ENCODE measurements around the gene PHKB.

Gene PHKB

DNA sequence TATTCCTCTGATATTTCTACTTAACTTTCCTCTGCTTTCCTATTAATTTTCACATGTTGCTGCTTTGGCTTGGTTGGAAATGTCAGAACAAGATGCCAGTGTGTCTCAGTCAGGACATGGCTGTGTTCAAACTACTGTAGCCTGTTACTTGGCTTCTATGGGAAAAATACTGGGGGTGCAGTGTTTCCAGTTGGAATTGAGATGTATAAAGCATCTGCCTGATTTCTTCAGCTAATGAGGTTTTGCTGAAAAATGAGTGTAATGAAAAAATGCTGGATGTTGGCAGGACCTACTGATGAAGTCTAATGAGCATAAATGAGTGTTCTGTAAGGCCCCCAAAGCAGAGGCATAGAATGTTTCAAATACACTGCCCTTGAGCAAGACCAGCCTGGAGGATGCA lies 166.6 kb downstream of the PHKB start:
- Histone ChIP-seq H3K4me3 (ENCODE audit: low read length in 2 of 2) (no peak overlapping the region), H3K9me3 (ENCODE audit: control insufficient read depth in 2 of 2, low read length in 2 of 2) (no peaks in the 10 kb centered on the region), H3K27ac (ENCODE audit: low read depth in 2 of 2, low read length in 2 of 2) (no peak overlapping the region), H3K27me3 (ENCODE audit: control insufficient read depth in 2 of 2, insufficient read depth in 2 of 2, low read length in 2 of 2) (no peaks in the 10 kb centered on the region), H3K36me3 (ENCODE audit: control insufficient read depth in 2 of 2, insufficient read depth in 2 of 2, low read length in 2 of 2) (peaks cover 0 to 3% of the 10 kb centered on the region in 2 donors), H3K9ac (ENCODE audit: low read depth in 1 of 2, low read length in 2 of 2) (no peak overlapping the region), H3K4me1 (ENCODE audit: control insufficient read depth in 2 of 2, insufficient read depth in 2 of 2, low read length in 2 of 2) (no peaks in the 10 kb centered on the region)

DNA sequence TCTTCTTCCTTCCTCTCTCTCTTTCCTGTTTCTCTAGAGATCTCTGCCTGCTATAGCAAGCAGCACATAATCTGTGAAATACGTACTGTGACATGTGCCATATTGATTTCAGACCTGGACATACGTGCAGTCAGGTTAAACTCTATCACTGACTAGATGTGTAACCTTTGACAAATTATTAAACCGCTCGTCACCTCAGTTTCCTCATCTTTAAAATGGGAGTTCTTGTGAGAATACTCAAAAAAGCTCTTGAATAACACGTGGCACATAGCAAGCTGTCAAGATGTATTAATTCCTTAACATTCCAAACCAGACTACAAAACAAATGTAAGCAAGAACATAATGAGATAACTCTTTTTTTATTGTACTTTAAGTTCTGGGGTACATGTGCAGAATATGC lies 170.0 kb downstream of the PHKB start:
- no peaks in the 10 kb centered on the region for H3K27me3 ChIP-seq (ENCODE audit: control insufficient read depth in 2 of 2, insufficient read depth in 2 of 2, low read length in 2 of 2)
- no peak overlapping the region for H3K9ac ChIP-seq (ENCODE audit: low read depth in 1 of 2, low read length in 2 of 2)
- no peaks in the 10 kb centered on the region for H3K9me3 ChIP-seq (ENCODE audit: control insufficient read depth in 2 of 2, low read length in 2 of 2)
- H3K27ac ChIP-seq (ENCODE audit: low read depth in 2 of 2, low read length in 2 of 2): no peak overlapping the region
- no peak overlapping the region for H3K4me3 ChIP-seq (ENCODE audit: low read length in 2 of 2)
- H3K4me1 ChIP-seq (ENCODE audit: control insufficient read depth in 2 of 2, insufficient read depth in 2 of 2, low read length in 2 of 2): no peaks in the 10 kb centered on the region
- H3K36me3 ChIP-seq (ENCODE audit: control insufficient read depth in 2 of 2, insufficient read depth in 2 of 2, low read length in 2 of 2): peaks cover 0 to 14% of the 10 kb centered on the region in 2 donors

DNA sequence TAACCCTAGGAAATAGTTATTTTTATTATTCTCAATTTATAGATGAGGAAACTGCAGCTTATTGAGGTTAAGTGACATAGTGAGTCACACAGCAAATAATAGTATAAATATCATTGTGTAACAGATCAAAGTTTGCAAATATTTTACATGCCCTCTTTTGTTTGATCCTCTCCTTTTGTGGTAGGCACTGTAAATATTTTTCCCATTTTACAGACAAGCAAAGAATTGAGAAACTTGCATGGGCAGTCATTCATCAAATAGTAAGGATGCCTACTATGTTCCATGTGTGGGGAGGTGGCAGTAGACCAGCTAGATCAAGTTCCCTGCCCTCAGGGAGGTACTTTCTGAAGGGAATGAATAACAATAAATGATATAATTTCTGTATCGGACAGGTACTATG lies 173.0 kb downstream of the PHKB start:
- Histone ChIP-seq H3K27me3 (ENCODE audit: control insufficient read depth in 2 of 2, insufficient read depth in 2 of 2, low read length in 2 of 2) (no peaks in the 10 kb centered on the region), H3K27ac (ENCODE audit: low read depth in 2 of 2, low read length in 2 of 2) (no peak overlapping the region), H3K9ac (ENCODE audit: low read depth in 1 of 2, low read length in 2 of 2) (no peak overlapping the region), H3K9me3 (ENCODE audit: control insufficient read depth in 2 of 2, low read length in 2 of 2) (no peaks in the 10 kb centered on the region), H3K36me3 (ENCODE audit: control insufficient read depth in 2 of 2, insufficient read depth in 2 of 2, low read length in 2 of 2) (peaks cover 0 to 16% of the 10 kb centered on the region in 2 donors), H3K4me3 (ENCODE audit: low read length in 2 of 2) (no peak overlapping the region), H3K4me1 (ENCODE audit: control insufficient read depth in 2 of 2, insufficient read depth in 2 of 2, low read length in 2 of 2) (no peaks in the 10 kb centered on the region)

DNA sequence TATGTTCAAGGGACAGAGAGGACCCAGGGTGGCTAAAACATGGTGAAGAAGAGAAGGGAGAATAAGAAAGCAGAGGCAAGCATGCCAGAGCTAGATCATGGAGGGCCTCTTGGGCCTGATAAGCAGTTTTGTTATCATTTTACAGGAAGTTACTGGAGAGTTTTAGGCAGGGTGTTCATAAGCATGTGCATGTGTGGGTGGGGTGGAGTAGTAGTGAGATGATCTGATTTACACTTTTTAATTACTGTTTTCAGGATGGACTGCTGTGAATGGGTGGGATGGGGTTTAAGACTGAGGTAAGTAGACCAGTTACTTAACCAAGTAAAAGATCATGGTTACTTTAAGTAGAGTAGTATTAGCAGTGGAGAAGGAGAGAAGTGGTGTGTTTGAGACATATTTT lies 173.6 kb downstream of the PHKB start:
- Histone ChIP-seq H3K4me3 (ENCODE audit: low read length in 2 of 2) (no peak overlapping the region), H3K36me3 (ENCODE audit: control insufficient read depth in 2 of 2, insufficient read depth in 2 of 2, low read length in 2 of 2) (peaks cover 0 to 16% of the 10 kb centered on the region in 2 donors), H3K9me3 (ENCODE audit: control insufficient read depth in 2 of 2, low read length in 2 of 2) (no peaks in the 10 kb centered on the region), H3K4me1 (ENCODE audit: control insufficient read depth in 2 of 2, insufficient read depth in 2 of 2, low read length in 2 of 2) (no peaks in the 10 kb centered on the region), H3K27ac (ENCODE audit: low read depth in 2 of 2, low read length in 2 of 2) (no peak overlapping the region), H3K9ac (ENCODE audit: low read depth in 1 of 2, low read length in 2 of 2) (no peak overlapping the region), H3K27me3 (ENCODE audit: control insufficient read depth in 2 of 2, insufficient read depth in 2 of 2, low read length in 2 of 2) (no peaks in the 10 kb centered on the region)

DNA sequence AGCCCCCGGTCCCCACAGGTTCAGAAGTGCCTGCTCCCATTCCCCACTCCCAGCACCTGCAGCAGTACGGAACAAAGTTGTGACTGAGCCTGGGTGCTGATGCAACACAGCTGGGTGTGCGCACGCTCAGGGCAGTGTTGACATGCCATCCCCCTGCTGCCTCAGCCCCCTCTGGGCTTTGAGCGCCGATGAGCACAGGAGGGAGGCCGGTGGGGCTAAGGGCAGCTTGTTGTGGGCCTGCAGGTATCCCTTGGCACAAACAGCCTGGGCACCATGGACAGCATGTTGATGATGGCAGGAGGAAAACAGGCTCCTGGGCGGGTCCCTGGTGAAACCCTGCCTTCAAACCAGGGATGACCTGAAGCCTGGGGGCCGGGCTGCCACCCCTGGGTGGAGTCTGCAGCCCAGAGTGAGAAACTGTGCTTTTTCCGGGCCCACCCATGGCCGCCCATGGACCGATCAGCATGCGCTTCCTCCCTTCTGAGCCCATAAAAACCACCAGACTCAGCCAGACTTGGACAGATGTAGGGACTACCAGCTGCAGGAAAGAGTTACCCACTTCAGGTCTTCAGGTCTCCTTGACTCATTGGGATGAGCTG lies 175.5 kb downstream of the PHKB start:
- no peak overlapping the region for H3K4me3 ChIP-seq (ENCODE audit: low read length in 2 of 2)
- peaks cover 0 to 16% of the 10 kb centered on the region in 2 donors for H3K36me3 ChIP-seq (ENCODE audit: control insufficient read depth in 2 of 2, insufficient read depth in 2 of 2, low read length in 2 of 2)
- H3K27ac ChIP-seq (ENCODE audit: low read depth in 2 of 2, low read length in 2 of 2): no peak overlapping the region
- H3K9me3 ChIP-seq (ENCODE audit: control insufficient read depth in 2 of 2, low read length in 2 of 2): no peaks in the 10 kb centered on the region
- H3K9ac ChIP-seq (ENCODE audit: low read depth in 1 of 2, low read length in 2 of 2): no peak overlapping the region
- no peaks in the 10 kb centered on the region for H3K4me1 ChIP-seq (ENCODE audit: control insufficient read depth in 2 of 2, insufficient read depth in 2 of 2, low read length in 2 of 2)
- H3K27me3 ChIP-seq (ENCODE audit: control insufficient read depth in 2 of 2, insufficient read depth in 2 of 2, low read length in 2 of 2): no peaks in the 10 kb centered on the region

DNA sequence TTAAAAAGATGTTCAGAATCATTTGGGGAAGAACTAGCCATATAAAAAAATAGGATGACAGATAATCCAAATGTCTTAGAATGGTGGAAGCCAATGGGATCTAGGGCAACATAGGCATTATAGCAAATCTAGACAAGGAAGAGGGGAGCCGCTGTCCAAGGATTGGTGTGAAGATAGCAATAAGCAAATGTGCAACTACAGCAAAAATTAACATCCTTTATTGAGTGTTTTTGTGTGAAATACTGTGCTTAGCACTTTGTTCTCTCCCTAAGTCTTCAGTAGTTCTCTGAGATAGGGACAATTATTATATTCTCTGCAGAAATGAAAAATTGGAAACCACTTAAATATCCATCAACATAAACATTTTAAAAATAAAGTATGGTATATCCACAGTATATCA lies 177.0 kb downstream of the PHKB start:
- Histone ChIP-seq H3K27me3 (ENCODE audit: control insufficient read depth in 2 of 2, insufficient read depth in 2 of 2, low read length in 2 of 2) (no peaks in the 10 kb centered on the region), H3K36me3 (ENCODE audit: control insufficient read depth in 2 of 2, insufficient read depth in 2 of 2, low read length in 2 of 2) (peaks cover 4 to 16% of the 10 kb centered on the region in 2 donors), H3K9ac (ENCODE audit: low read depth in 1 of 2, low read length in 2 of 2) (no peak overlapping the region), H3K27ac (ENCODE audit: low read depth in 2 of 2, low read length in 2 of 2) (no peak overlapping the region), H3K4me3 (ENCODE audit: low read length in 2 of 2) (no peak overlapping the region), H3K4me1 (ENCODE audit: control insufficient read depth in 2 of 2, insufficient read depth in 2 of 2, low read length in 2 of 2) (no peaks in the 10 kb centered on the region), H3K9me3 (ENCODE audit: control insufficient read depth in 2 of 2, low read length in 2 of 2) (no peaks in the 10 kb centered on the region)

DNA sequence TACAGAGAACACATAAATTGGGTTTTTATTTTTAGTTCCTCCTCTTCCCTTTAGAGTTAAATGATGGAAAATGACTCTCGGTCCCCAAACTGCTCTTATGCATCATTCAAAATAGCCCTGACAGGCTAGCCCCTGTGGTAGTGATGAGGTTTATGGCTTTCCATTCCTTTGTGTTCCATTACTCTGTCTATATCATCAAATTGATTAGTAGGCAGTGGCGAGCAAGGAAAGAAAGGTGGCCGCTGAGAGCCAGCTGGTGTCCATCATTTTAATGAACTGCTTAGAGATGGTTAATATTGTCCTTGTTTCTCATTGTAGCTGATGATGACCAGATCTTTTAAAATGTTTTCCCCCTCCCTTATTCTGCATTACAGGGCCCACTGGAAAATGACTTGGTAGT lies 179.5 kb downstream of the PHKB start:
- Histone ChIP-seq H3K36me3 (ENCODE audit: control insufficient read depth in 2 of 2, insufficient read depth in 2 of 2, low read length in 2 of 2) (peaks cover 4 to 5% of the 10 kb centered on the region in 2 donors), H3K9ac (ENCODE audit: low read depth in 1 of 2, low read length in 2 of 2) (no peak overlapping the region), H3K4me3 (ENCODE audit: low read length in 2 of 2) (no peak overlapping the region), H3K9me3 (ENCODE audit: control insufficient read depth in 2 of 2, low read length in 2 of 2) (no peaks in the 10 kb centered on the region), H3K27ac (ENCODE audit: low read depth in 2 of 2, low read length in 2 of 2) (no peak overlapping the region), H3K27me3 (ENCODE audit: control insufficient read depth in 2 of 2, insufficient read depth in 2 of 2, low read length in 2 of 2) (no peaks in the 10 kb centered on the region), H3K4me1 (ENCODE audit: control insufficient read depth in 2 of 2, insufficient read depth in 2 of 2, low read length in 2 of 2) (no peaks in the 10 kb centered on the region)

DNA sequence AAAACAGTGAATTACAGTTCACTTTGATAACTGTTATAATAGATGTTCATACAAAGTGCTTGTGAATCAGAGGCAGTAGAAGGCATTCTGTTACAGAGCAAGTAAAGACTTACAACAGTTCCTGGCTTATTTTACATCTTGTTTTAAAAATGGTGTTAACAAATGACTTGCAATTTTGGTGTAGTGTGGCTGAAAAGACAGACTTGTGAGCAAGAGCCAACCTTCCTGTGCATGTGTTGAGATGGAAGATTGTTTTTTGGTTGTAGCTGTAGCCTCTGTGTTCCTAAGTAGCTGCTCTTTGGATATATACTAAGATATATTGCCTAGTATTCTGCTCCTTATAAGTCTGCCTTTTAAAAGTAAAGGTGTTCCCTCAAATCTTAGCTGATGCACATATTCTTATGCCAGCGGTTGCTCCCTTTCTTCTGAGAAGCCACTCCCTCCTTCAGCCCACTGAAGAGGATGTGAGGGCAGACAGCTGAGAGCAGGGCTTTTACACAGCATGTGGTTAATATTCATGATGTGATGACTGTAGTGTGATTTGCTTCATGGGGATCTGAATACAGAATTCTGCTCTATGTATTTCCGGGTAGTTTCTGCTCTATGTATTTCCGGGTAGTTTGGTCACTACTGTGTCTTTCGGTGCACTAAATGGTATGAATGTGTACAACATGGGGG lies 182.3 kb downstream of the PHKB start:
- no peaks in the 10 kb centered on the region for H3K27me3 ChIP-seq (ENCODE audit: control insufficient read depth in 2 of 2, insufficient read depth in 2 of 2, low read length in 2 of 2)
- H3K9ac ChIP-seq (ENCODE audit: low read depth in 1 of 2, low read length in 2 of 2): no peak overlapping the region
- no peak overlapping the region for H3K4me3 ChIP-seq (ENCODE audit: low read length in 2 of 2)
- peaks cover 0 to 6% of the 10 kb centered on the region in 2 donors for H3K36me3 ChIP-seq (ENCODE audit: control insufficient read depth in 2 of 2, insufficient read depth in 2 of 2, low read length in 2 of 2)
- no peaks in the 10 kb centered on the region for H3K4me1 ChIP-seq (ENCODE audit: control insufficient read depth in 2 of 2, insufficient read depth in 2 of 2, low read length in 2 of 2)
- no peak overlapping the region for H3K27ac ChIP-seq (ENCODE audit: low read depth in 2 of 2, low read length in 2 of 2)
- no peaks in the 10 kb centered on the region for H3K9me3 ChIP-seq (ENCODE audit: control insufficient read depth in 2 of 2, low read length in 2 of 2)

DNA sequence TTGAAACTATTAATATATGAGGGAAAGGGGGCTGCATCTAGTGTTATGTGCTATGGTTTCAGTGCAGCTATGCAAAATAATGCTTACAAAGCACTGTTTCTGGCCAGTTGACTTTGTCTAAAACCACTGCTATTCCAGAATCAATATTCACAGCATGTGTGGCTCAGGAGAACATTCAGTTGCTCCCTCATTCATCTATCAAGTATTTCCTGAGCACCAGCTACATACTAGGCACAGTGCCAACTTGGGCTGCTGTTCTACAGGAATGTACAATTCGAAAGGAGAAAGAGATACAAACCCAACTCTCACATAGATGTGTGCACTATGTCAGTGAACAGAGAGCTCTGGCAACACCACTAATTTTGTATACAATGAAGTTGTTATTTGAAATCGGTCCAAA lies 183.0 kb downstream of the PHKB start:
- H3K9ac ChIP-seq (ENCODE audit: low read depth in 1 of 2, low read length in 2 of 2): no peak overlapping the region
- no peaks in the 10 kb centered on the region for H3K9me3 ChIP-seq (ENCODE audit: control insufficient read depth in 2 of 2, low read length in 2 of 2)
- H3K36me3 ChIP-seq (ENCODE audit: control insufficient read depth in 2 of 2, insufficient read depth in 2 of 2, low read length in 2 of 2): peaks cover 3 to 10% of the 10 kb centered on the region in 2 donors
- H3K27ac ChIP-seq (ENCODE audit: low read depth in 2 of 2, low read length in 2 of 2): no peak overlapping the region
- H3K4me1 ChIP-seq (ENCODE audit: control insufficient read depth in 2 of 2, insufficient read depth in 2 of 2, low read length in 2 of 2): no peaks in the 10 kb centered on the region
- no peaks in the 10 kb centered on the region for H3K27me3 ChIP-seq (ENCODE audit: control insufficient read depth in 2 of 2, insufficient read depth in 2 of 2, low read length in 2 of 2)
- no peak overlapping the region for H3K4me3 ChIP-seq (ENCODE audit: low read length in 2 of 2)

DNA sequence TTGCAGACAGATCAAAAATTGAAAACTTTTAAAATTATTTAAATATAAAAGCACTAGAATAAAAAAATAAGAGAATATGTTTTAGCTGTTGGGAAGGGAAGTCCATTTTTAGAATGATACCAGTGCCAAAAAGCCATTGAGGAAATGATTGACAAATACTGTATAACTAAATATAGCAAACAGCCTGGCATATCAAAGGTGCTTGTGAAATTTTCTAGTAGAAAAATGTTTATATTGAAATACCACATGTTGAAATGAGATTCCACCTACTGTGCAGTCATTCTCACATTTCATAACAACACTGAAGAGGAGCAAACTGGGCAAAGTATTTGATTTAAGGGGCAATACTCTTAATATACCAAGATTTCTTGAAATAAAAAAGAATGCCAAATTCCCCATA lies 183.5 kb downstream of the PHKB start:
- Histone ChIP-seq H3K27ac (ENCODE audit: low read depth in 2 of 2, low read length in 2 of 2) (no peak overlapping the region), H3K36me3 (ENCODE audit: control insufficient read depth in 2 of 2, insufficient read depth in 2 of 2, low read length in 2 of 2) (peaks cover 6 to 10% of the 10 kb centered on the region in 2 donors), H3K9me3 (ENCODE audit: control insufficient read depth in 2 of 2, low read length in 2 of 2) (no peaks in the 10 kb centered on the region), H3K4me3 (ENCODE audit: low read length in 2 of 2) (no peak overlapping the region), H3K4me1 (ENCODE audit: control insufficient read depth in 2 of 2, insufficient read depth in 2 of 2, low read length in 2 of 2) (no peaks in the 10 kb centered on the region), H3K27me3 (ENCODE audit: control insufficient read depth in 2 of 2, insufficient read depth in 2 of 2, low read length in 2 of 2) (no peaks in the 10 kb centered on the region), H3K9ac (ENCODE audit: low read depth in 1 of 2, low read length in 2 of 2) (no peak overlapping the region)
